ENCODE measurements around the gene SFXN1. TPM values are rescaled to one million over a fixed set of nuclear protein-coding genes. Genes with fewer than 3 reads are reported as not detected.

Gene SFXN1
- total RNA-seq, 1 donor from 2014 or later = 83.7 TPM

GRCh38 chr5:175538576-175538975 is 60.2 kb downstream of the SFXN1 start:
- H3K4me1 Mint-ChIP-seq (ENCODE audit: low read depth) = no peaks in the 10 kb centered on the region

GRCh38 chr5:175539936-175540335 is 61.6 kb downstream of the SFXN1 start:
- Mint-ChIP-seq H3K27ac (no peak overlapping the region), H3K4me1 (ENCODE audit: low read depth) (no peaks in the 10 kb centered on the region), H3K27me3 (peaks cover 45% of the 10 kb centered on the region), H3K36me3 (ENCODE audit: insufficient read depth) (no peaks in the 10 kb centered on the region), H3K4me3 (ENCODE audit: low read depth) (no peak overlapping the region), H3K9me3 (ENCODE audit: low read depth) (no peaks in the 10 kb centered on the region)
- no peak for TF ChIP-seq CTCF (IDR thresholded peaks at IDR 0.05; ENCODE audit: unreplicated experiment)
- no peak for DNase-seq (ENCODE audit: low spot score, unreplicated experiment)

More at GRCh38 chr5:175538576-175538975, 60.2 kb downstream of the SFXN1 start:
- no peak for TF ChIP-seq CTCF (IDR thresholded peaks at IDR 0.05; ENCODE audit: unreplicated experiment)
- Mint-ChIP-seq H3K4me3 (ENCODE audit: low read depth) (no peak overlapping the region), H3K36me3 (ENCODE audit: insufficient read depth) (no peaks in the 10 kb centered on the region), H3K9me3 (ENCODE audit: low read depth) (no peaks in the 10 kb centered on the region), H3K27me3 (peaks cover 43% of the 10 kb centered on the region), H3K27ac (no peak overlapping the region)
- no peak for DNase-seq (ENCODE audit: low spot score, unreplicated experiment)

- Mint-ChIP-seq H3K4me1 (ENCODE audit: low read depth) (no peaks in the 10 kb centered on the region), H3K4me3 (ENCODE audit: low read depth) (no peak overlapping the region), H3K9me3 (ENCODE audit: low read depth) (no peaks in the 10 kb centered on the region), H3K36me3 (ENCODE audit: insufficient read depth) (no peaks in the 10 kb centered on the region), H3K27me3 (peaks cover 42% of the 10 kb centered on the region), H3K27ac (no peak overlapping the region)
- no peak for TF ChIP-seq CTCF (IDR thresholded peaks at IDR 0.05; ENCODE audit: unreplicated experiment)
- no peak for DNase-seq (ENCODE audit: low spot score, unreplicated experiment)
Observed at GRCh38 chr5:175541264-175541663, 62.9 kb downstream of the SFXN1 start.

- H3K4me3 Mint-ChIP-seq (ENCODE audit: low read depth) = no peak overlapping the region
Observed at GRCh38 chr5:175542232-175542965, 64.0 kb downstream of the SFXN1 start.

DNA sequence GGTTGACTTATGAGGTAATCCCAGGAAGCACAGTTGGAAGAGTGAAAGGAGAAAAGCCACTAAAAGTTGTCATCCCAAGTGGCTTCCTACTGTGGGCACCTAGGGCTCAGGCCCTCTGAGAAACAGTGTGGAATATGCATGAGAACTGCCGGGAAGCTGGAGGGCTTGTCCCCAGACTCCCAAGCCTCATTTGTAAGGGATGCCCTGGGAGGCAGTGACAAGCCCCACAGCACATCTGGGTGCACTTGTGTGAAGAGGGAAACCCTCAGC is 64.5 kb downstream of the SFXN1 start:
- no peaks in the 10 kb centered on the region for H3K4me1 Mint-ChIP-seq (ENCODE audit: low read depth)

More at GRCh38 chr5:175542232-175542965, 64.0 kb downstream of the SFXN1 start:
- Mint-ChIP-seq H3K36me3 (ENCODE audit: insufficient read depth) (no peaks in the 10 kb centered on the region), H3K27ac (no peak overlapping the region), H3K9me3 (ENCODE audit: low read depth) (no peaks in the 10 kb centered on the region), H3K27me3 (peaks cover 44% of the 10 kb centered on the region), H3K4me1 (ENCODE audit: low read depth) (no peaks in the 10 kb centered on the region)
- no peak for TF ChIP-seq CTCF (IDR thresholded peaks at IDR 0.05; ENCODE audit: unreplicated experiment)
- DNase-seq (ENCODE audit: low spot score, unreplicated experiment) = no peak

More for the DNA sequence above, 64.5 kb downstream of the SFXN1 start:
- Mint-ChIP-seq H3K4me3 (ENCODE audit: low read depth) (no peak overlapping the region), H3K9me3 (ENCODE audit: low read depth) (no peaks in the 10 kb centered on the region), H3K27me3 (peaks cover 47% of the 10 kb centered on the region), H3K27ac (no peak overlapping the region), H3K36me3 (ENCODE audit: insufficient read depth) (no peaks in the 10 kb centered on the region)
- DNase-seq (ENCODE audit: low spot score, unreplicated experiment) = no peak
- no peak for TF ChIP-seq CTCF (IDR thresholded peaks at IDR 0.05; ENCODE audit: unreplicated experiment)

Data from progenitor cell of endocrine pancreas (in vitro differentiated cells).